Measurements from ENCODE around the gene ATXN1. TPM values are rescaled to one million over a fixed set of nuclear protein-coding genes. Genes with fewer than 3 reads are reported as not detected.

Gene ATXN1
- total and polyA plus RNA-seq, 2 experiments from 2014 or later, result 14.2 to 20.1 TPM

DNA sequence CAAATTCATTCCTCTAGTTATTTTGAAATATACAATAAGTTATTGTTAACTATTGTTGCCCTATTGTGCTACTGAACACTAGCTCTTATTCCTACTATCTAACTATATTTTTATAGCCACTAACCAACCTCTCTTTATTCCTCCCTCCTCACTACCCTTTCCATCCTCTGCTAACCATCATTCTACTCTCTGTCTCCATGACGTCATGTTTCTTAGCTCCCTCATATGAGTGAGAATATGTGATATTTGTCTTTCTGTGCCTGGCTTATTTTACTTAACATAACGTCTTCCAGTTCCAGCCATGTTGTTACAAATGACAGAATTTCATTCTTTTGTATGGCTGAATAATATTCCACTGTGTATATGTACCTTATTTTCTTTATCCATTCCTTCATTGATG lies 95.3 kb downstream of the ATXN1 start:
- no peak overlapping the region for H3K4me2 ChIP-seq (ENCODE audit: unreplicated experiment)
- WGBS, 2 experiments (ENCODE audit: low coverage in 1 of 2, low lambda C conversion rate in 2 of 2, missing lambda C conversion rate in 2 of 2), result 91 to 94% methylated on average over 2 of the region's 2 CpGs
- in situ Hi-C loops (cut with MboI), result no loop called here
- TF ChIP-seq EZH2 (IDR thresholded peaks at IDR 0.05; ENCODE audit: insufficient read depth, poor library complexity, severe bottlenecking) (no peak), EZH2phosphoT487 (IDR thresholded peaks at IDR 0.05; ENCODE audit: insufficient read depth, low read depth) (no peak)
- no peak for DNase-seq
- H4K20me1 ChIP-seq (ENCODE audit: insufficient read depth), result no peaks in the 10 kb centered on the region
- H3K9me3 ChIP-seq (ENCODE audit: low read depth), result no peaks in the 10 kb centered on the region
- H3K4me1 ChIP-seq (ENCODE audit: insufficient read depth), result peaks cover 30% of the 10 kb centered on the region
- H3K9ac ChIP-seq, result no peak overlapping the region
- H3K4me3 ChIP-seq, result no peak overlapping the region
- H2AFZ ChIP-seq, result no peak overlapping the region
- peaks cover 21% of the 10 kb centered on the region for H3F3A ChIP-seq (ENCODE audit: insufficient read depth)
- no peaks in the 10 kb centered on the region for H3K9me2 ChIP-seq (ENCODE audit: insufficient read depth)
- no peaks in the 10 kb centered on the region; the same call in 1 of the 2 replicates for H3K36me3 ChIP-seq (ENCODE audit: low read depth)
- no peak overlapping the region for H3K27ac ChIP-seq
- H3K27me3 ChIP-seq (replicated peaks; ENCODE audit: insufficient read depth), result no peaks in the 10 kb centered on the region
- peaks cover 52% of the 10 kb centered on the region for H3K79me2 ChIP-seq (ENCODE audit: insufficient read depth)

DNA sequence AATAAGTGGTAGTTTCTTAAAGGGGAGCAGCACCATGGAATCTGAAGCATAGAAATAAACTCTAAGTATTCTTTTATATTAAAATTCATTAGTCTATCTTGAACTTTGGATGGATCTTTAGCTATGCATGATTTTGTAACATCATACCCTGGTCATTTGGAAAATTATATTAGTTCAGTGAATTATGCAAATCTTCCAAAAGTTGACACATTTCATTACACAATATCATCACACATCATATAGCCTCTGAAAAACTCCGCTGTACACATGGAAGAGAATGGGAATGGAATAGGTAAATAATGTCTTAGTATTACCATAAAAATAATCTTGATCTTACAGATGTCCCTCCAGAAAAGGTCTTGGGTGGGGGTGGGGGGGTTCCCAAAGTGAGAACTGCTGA lies 96.1 kb downstream of the ATXN1 start:
- Histone ChIP-seq H3K4me3 (no peak overlapping the region), H3K36me3 (ENCODE audit: low read depth) (no peaks in the 10 kb centered on the region; the same call in 1 of the 2 replicates), H3K9me3 (ENCODE audit: low read depth) (no peaks in the 10 kb centered on the region), H3K27ac (no peak overlapping the region), H4K20me1 (ENCODE audit: insufficient read depth) (no peaks in the 10 kb centered on the region), H3K27me3 (replicated peaks; ENCODE audit: insufficient read depth) (no peaks in the 10 kb centered on the region), H3K9me2 (ENCODE audit: insufficient read depth) (no peaks in the 10 kb centered on the region), H3K4me2 (ENCODE audit: unreplicated experiment) (no peak overlapping the region), H3K4me1 (ENCODE audit: insufficient read depth) (peaks cover 22% of the 10 kb centered on the region), H2AFZ (no peak overlapping the region), H3K9ac (no peak overlapping the region), H3K79me2 (ENCODE audit: insufficient read depth) (peaks cover 52% of the 10 kb centered on the region), H3F3A (ENCODE audit: insufficient read depth) (peaks cover 15% of the 10 kb centered on the region)
- DNase-seq, result no peak
- in situ Hi-C loops (cut with MboI), result no loop called here
- WGBS, 2 experiments (ENCODE audit: low coverage in 1 of 2, low lambda C conversion rate in 2 of 2, missing lambda C conversion rate in 2 of 2), result 97 to 100% methylated on average over 1 of the region's 1 CpG
- no peak for TF ChIP-seq EZH2 (IDR thresholded peaks at IDR 0.05; ENCODE audit: insufficient read depth, poor library complexity, severe bottlenecking)
- TF ChIP-seq EZH2phosphoT487 (IDR thresholded peaks at IDR 0.05; ENCODE audit: insufficient read depth, low read depth), result no peak

GRCh38 chr6:16663901-16664300 lies 97.4 kb downstream of the ATXN1 start:
- Histone ChIP-seq H3K36me3 (ENCODE audit: low read depth) (no peaks in the 10 kb centered on the region; the same call in 1 of the 2 replicates), H3K9ac (no peak overlapping the region), H3K79me2 (ENCODE audit: insufficient read depth) (peaks cover 54% of the 10 kb centered on the region), H2AFZ (no peak overlapping the region), H3K9me3 (ENCODE audit: low read depth) (no peaks in the 10 kb centered on the region), H3K4me3 (no peak overlapping the region), H3K27me3 (replicated peaks; ENCODE audit: insufficient read depth) (no peaks in the 10 kb centered on the region), H3K4me1 (ENCODE audit: insufficient read depth) (peaks cover 9% of the 10 kb centered on the region), H3K27ac (no peak overlapping the region), H3K9me2 (ENCODE audit: insufficient read depth) (no peaks in the 10 kb centered on the region), H3K4me2 (ENCODE audit: unreplicated experiment) (no peak overlapping the region), H4K20me1 (ENCODE audit: insufficient read depth) (no peaks in the 10 kb centered on the region), H3F3A (ENCODE audit: insufficient read depth) (peaks cover 2% of the 10 kb centered on the region)
- in situ Hi-C loops (cut with MboI), result no loop called here
- no peak for TF ChIP-seq EZH2 (IDR thresholded peaks at IDR 0.05; ENCODE audit: insufficient read depth, poor library complexity, severe bottlenecking)
- TF ChIP-seq EZH2phosphoT487 (IDR thresholded peaks at IDR 0.05; ENCODE audit: insufficient read depth, low read depth), result no peak
- 15 to 23% methylated on average over 1 of the region's 1 CpG for WGBS, 2 experiments (ENCODE audit: low coverage in 1 of 2, low lambda C conversion rate in 2 of 2, missing lambda C conversion rate in 2 of 2)
- no peak for DNase-seq

DNA sequence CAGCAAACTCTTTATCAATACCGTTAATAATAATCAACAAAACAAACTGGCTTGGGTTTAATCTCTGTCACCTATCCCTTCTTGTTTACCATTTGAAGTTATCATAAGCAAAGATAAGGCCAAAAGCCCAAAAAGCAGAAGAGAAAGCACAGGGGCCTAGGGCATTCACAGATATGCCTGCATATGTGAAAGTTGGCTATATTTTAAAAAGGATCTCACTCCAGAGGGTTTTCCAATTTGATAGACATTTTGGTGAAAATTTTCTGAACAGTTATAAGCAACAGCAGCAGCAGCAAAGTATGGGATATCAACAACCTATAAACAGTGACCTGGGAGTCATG lies 101.1 kb downstream of the ATXN1 start:
- no peaks in the 10 kb centered on the region for H4K20me1 ChIP-seq (ENCODE audit: insufficient read depth)
- H3K9me2 ChIP-seq (ENCODE audit: insufficient read depth), result no peaks in the 10 kb centered on the region
- H3K4me2 ChIP-seq (ENCODE audit: unreplicated experiment), result no peak overlapping the region
- no peak overlapping the region for H3K27ac ChIP-seq
- H3K9ac ChIP-seq, result no peak overlapping the region
- no peak for DNase-seq
- no peak overlapping the region for H3K4me3 ChIP-seq
- no peaks in the 10 kb centered on the region; the same call in 1 of the 2 replicates for H3K36me3 ChIP-seq (ENCODE audit: low read depth)
- H3K27me3 ChIP-seq (replicated peaks; ENCODE audit: insufficient read depth), result no peaks in the 10 kb centered on the region
- in situ Hi-C loops (cut with MboI), result no loop called here
- H3K4me1 ChIP-seq (ENCODE audit: insufficient read depth), result peaks cover 7% of the 10 kb centered on the region
- peaks cover 32% of the 10 kb centered on the region; the same call in 1 of the 2 replicates for H3K79me2 ChIP-seq (ENCODE audit: insufficient read depth)
- WGBS, 2 experiments (ENCODE audit: low coverage in 1 of 2, low lambda C conversion rate in 2 of 2, missing lambda C conversion rate in 2 of 2), result 96% methylated on average over 1 of the region's 1 CpG
- H2AFZ ChIP-seq, result no peak overlapping the region
- H3K9me3 ChIP-seq (ENCODE audit: low read depth), result no peaks in the 10 kb centered on the region
- TF ChIP-seq EZH2 (IDR thresholded peaks at IDR 0.05; ENCODE audit: insufficient read depth, poor library complexity, severe bottlenecking) (no peak), EZH2phosphoT487 (IDR thresholded peaks at IDR 0.05; ENCODE audit: insufficient read depth, low read depth) (no peak)
- no peaks in the 10 kb centered on the region for H3F3A ChIP-seq (ENCODE audit: insufficient read depth)

Data from GM23248 (cell line).